ENCODE data around the gene MSRB3.

DNA sequence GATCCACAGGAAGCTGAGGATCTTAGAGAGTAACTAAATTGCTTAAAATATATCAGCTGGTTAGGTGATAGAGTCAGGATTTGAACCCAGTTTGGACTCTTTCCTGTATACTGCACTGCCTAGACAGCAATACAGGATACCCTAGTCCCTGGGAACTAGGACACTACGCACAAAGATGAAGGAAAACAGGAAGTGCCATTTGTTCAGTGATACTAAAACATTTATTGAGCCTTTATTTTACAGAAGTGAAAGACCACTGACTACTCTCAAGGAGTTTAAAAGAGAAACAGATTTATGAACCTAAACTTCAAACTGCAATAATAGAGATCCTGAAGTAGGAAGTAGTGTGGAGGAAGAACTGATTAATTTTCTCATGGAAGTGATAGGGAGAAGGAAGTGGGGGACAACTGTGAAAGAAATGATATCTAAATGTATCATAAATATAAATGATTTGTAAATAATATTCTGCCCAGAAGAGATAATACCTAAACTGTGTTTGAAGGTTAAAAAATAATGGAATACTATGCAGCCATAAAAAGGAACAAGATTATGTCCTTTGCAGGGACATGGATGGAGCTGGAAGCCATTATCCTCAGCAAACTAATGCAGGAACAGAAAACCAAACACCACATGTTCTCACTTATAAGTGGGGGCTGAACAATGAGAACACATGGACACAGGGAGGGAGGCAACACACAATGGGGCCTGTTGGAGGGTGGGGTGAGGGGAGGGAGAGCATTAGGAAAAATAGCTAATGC is 18.2 kb downstream of the MSRB3 start:
- TF ChIP-seq, protein P1, sequence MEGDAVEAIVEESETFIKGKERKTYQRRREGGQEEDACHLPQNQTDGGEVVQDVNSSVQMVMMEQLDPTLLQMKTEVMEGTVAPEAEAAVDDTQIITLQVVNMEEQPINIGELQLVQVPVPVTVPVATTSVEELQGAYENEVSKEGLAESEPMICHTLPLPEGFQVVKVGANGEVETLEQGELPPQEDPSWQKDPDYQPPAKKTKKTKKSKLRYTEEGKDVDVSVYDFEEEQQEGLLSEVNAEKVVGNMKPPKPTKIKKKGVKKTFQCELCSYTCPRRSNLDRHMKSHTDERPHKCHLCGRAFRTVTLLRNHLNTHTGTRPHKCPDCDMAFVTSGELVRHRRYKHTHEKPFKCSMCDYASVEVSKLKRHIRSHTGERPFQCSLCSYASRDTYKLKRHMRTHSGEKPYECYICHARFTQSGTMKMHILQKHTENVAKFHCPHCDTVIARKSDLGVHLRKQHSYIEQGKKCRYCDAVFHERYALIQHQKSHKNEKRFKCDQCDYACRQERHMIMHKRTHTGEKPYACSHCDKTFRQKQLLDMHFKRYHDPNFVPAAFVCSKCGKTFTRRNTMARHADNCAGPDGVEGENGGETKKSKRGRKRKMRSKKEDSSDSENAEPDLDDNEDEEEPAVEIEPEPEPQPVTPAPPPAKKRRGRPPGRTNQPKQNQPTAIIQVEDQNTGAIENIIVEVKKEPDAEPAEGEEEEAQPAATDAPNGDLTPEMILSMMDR (conservative IDR thresholded peaks at IDR 0.05; ENCODE audit: low read depth, low read length), result no peak
- TF ChIP-seq EZH2phosphoT487 (IDR thresholded peaks at IDR 0.05; ENCODE audit: borderline replicate concordance, low read length), result no peak

All from PC-3 (cell line).